ENCODE data around the gene USP36.

USP36 gene

DNA sequence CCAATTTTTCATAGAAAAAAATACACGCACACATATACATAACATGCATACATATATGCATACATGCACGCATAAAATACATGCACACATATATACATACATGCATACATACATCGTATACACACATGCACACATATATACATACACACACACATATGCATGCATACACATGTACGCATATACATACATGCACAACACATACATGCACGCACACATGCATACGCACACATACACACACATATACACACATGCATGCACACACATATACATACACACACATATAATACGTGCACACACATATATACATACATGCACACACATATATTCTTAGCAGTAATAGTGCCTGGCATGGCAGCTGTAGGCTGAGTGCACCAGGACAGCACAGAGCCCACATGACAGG lies 24.9 kb downstream of the USP36 start:
- no peak for DNase-seq (ENCODE audit: low spot score)

DNA sequence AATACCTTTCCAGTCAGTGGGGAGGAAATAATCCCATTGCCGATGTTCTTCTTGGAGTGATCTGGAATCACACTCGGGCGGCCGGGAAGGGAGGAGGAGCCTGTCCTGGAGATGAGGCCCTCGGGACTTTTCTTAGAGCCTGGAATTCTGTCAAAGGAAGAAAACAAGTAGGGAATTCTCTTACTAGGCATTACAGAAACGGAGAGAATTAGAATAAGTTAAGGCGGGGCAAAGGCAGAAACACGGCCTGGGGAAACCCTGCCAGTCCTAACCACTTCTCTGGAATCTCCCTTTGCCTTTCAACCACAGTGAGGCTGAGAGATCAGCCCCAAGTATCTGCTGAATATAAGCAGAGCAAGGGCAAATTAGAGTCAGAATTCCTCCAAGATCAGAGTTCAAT lies 27.8 kb downstream of the USP36 start:
- DNase-seq (ENCODE audit: low spot score) = no peak

DNA sequence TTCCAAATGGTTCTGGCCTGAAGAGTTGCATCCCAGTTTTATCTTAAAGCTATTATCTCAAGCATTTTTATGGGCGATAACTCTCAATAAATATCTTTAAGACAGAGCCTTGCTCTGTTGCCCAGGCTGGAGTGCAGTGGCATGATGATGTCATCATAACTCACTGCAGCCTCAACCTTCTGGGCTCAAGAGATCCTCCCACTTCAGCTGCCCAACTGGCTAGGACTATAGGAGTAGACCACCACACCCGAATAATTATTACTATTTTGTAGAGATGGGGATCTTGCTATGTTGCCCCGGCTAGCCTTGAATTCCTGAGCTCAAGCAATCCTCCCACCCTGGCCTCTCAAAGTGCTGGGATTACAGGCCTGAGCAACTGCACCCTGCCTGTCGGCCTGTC lies 32.5 kb downstream of the USP36 start:
- no peak for DNase-seq (ENCODE audit: low spot score)

DNA sequence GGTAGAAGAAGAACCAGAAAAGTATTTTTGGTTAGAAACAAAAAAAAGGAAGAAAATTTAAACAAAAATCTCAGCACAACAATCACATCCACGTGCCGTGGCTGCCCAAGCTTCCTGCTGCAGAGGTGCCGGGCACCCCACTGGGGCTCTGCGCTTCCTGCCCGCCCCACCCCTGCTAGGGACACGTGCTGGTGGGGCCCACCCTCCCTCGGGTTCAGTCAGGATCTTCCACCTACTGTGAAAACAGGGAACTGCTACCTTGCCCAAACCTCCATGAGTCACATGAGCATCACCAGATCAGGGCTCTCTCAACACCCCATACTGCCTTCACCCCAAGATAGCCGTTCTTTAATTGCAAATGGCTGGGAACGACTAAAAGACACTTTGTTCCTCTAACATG lies 34.2 kb downstream of the USP36 start:
- no peak for DNase-seq (ENCODE audit: low spot score)

DNA sequence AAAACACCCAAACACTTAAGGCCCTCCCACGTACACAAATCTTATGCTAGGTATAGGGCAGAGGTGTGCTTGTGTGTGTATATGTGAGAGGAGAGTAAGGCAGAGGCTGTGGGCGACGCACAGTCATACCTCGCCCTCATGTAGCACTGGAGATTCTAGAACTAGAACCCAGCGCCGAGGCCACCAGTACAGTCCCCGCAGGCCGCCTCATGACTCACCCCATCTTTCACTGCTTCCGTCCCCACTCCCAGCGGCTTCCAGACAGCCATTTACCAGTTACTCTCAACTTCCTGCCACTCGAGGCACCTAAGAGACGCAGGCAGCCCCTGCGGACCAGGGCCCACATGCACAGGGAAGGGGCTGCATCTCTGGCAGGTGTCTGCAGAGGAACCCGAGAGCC lies 35.3 kb downstream of the USP36 start:
- no peak for DNase-seq (ENCODE audit: low spot score)

DNA sequence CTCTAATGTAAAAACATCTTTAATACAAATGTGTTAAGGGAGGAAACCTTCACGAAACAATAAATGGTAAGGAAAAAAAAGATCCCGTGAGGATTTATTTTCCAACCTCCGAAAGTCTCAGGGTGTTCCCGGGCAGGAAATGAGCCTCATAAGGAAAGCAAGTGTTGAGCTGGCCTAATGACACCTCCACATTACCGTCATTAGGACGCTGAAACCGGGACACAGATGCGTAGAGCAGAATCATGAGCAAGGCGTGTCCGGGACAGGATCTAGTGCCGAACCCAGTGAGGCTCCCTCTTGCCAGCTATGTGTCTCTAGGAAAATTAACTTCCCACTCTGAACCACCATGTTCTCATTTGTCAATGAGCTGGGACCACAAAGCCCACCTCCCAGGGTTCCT lies 35.8 kb downstream of the USP36 start:
- DNase-seq (ENCODE audit: low spot score) = no peak

DNA sequence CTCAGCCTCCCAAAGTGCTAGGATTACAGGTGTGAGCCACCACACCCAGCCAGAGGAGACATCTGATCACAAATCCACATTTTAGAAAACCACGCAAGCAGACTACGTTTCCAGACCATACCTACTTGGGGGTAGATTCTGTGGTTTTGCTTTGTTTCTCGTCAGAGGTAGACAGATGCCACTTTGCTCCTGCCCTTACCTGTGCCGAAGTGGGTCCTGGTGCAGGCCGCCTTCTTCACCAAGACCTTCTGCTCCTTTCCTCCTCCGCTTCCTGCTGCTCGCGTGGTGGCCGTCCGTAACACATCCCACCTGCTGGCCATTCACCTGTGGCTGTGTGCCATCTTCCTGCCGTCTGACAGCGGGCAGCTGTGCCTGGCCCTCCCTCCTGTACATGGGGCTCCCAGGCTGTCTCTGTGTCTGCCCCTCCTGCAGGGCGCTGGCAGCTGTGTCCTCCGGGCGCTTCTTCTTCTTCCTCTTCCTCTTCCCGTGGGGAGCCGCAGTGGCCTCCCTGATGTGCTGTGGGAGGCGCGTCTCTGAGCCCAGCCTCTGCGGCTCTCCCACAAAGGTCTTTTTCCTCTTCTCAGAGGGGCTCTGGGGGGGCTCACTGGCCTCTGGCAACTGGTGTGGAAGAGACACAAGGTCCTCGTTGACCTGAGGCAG lies 37.3 kb downstream of the USP36 start:
- no peak for DNase-seq (ENCODE audit: low spot score)

DNA sequence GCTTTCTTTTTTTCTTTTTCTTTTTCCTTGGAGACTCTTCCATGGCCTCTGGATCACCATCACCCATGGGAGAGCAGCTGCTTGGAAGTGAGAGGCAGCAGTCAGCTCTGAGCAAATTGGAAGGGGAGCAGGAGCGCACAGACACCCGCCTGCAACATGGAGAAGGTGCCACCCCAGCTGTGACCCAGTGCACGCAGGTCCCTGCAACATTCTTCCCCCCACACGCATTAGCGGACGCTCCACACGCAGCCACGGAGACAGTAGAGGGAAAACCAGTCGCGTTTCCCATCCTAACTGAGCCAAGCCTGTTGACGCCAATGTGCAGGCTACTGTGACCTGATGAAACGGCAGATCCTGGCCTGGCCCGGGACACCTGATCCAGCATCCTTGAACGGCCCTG lies 38.2 kb downstream of the USP36 start:
- DNase-seq (ENCODE audit: low spot score) = no peak

DNA sequence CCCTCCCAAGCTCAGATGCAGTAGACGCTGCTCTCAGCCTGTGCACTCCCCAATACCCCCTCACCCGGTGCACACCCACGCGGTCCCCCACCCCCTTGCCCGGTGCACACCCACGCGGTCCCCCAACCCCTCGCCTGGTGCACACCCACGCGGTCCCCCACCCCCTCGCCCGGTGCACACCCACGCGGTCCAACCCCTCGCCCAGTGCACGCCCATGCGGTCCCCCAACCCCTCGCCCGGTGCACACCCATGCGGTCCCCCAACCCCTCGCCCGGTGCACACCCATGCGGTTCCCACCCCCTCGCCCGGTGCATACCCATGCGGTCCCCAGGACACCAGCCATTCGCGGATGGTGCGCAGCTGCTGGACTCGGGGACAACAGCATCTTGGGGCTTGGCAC lies 38.6 kb downstream of the USP36 start:
- DNase-seq (ENCODE audit: low spot score) = no peak

DNA sequence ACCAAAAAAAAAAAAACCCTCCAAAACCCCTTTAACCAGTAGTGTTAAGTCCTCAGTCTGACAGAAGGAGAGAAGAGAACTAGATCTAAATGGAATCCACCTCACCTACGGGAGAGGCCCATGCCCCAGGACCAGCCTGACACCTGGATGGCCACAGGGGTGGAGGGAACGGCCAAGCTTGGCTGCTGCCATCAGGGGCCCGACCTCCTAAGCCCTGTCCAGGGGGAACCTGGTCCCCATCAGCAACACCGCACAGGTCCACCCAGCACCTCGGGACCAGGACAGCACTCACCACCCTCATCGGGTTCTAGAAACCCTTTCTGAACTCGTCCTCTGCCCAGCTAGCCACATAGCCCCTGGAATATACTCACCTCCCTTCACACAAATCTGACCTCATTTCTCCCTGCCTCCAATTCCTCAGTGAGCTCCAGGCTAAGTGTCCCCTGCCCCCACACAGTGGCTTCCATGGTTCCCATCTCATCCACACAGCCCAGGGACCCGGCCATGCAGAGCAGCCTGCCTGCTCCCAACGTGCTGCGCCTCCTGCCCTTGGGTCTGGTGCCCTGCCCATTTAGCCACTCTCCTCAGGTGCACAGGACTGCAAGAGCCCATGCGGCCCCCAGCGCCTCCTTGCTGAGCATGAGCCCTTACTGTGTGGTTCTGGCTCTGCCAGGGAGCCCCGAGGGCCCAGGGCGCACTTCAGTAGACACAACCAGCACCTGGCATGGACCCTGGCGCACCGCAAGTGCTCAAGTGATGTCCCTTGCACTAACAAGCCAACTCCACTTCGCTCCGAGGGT lies 40.3 kb downstream of the USP36 start:
- DNase-seq (ENCODE audit: low spot score) = no peak

DNA sequence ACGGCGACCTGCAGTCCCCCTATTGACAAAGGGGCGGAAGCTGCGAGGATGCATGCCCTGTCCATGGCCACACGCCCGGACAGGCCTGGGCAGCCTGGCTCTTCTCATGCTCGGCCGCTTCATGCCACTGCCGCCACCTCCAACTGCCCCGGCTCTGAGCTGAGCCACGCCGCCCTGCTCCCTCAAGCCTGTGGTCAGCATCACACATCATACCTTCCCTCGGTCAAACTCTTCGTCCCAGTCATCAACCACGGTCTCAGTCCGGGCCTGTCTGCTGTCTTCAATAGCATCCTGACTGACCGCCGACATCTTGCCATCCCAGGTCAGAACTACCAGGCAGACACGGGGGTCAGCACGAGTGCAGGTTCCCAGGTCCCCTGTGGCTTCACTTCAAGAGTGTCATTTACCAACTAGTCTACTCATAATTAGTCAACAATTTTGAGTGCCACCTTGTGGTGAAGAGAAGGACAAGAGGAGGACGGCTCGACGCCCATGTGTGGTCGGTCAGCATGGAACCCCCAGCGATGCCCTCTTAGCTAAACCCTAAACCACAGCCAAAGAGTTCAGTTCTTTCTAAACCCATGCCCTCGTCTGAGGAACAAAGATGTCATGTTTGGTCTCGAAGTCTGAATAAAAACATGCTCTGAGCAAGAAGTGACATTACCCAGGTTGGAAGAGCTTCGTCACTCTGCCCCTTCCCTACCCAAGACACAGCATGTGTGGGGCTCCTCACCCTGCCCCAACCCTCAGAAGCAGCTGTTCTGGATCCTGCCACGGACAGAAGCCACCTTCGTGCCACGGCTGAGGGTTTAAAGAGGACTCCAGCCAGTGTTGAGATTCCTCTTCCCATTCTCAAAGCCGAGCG lies 41.7 kb downstream of the USP36 start:
- no peak for DNase-seq (ENCODE audit: low spot score)

DNA sequence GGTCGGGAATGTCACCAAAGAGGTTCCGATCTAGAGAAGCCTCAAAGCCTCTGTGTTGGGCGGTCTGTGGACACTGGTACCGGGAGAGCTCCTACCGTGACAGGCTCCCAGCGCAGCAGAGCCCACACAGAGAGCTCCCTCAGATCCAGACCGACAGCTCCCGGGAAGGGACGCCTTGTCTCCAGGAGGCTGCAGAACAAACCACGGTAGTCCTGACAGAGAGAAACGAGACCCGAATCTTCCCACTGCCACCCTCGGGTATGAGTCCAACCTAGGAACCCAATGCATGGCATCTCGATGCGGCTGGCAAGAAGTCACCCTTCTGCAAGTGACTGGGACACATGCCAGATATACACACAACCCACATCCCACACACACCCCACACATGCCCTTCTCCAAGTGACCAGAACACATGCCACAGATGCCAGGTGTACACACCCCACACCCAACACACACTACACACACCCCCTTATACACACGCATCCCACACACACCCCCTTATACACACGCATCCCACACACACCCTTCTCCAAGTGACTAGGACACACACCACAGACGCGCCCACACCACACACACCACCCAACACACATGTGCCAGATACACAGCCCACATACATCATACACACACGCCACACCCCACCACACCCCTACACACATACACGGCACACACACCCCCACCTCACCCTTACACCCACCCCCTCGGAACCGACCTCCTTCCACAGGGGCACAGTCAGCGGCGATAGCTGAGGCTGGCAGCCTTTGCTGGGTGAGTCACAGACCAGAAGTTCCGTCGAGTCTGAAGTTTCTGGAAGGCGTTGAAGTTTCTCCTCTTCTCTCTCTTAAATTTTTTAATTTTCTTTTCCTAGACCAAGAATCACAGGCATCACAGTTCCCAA lies 42.7 kb downstream of the USP36 start:
- DNase-seq (ENCODE audit: low spot score) = no peak

DNA sequence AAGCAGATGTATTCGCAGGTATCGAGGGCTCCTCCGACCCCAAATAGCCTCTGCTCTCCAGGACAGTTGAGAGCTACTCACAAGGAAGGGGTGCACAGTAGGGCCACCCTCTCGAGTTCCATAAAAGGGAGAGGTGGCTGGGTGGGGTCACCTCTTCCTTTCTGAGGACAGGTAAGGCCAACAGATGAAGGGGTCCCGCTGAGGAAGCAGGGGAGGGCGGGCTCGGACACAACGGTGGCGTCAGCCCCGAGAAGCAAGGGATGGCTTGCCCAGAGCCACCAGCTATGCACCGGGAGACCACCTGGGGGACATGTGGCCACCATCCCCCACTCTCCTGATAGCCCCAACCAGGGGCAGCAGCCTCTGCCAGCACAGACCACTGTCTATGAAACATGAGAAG lies 43.4 kb downstream of the USP36 start:
- no peak for DNase-seq (ENCODE audit: low spot score)

DNA sequence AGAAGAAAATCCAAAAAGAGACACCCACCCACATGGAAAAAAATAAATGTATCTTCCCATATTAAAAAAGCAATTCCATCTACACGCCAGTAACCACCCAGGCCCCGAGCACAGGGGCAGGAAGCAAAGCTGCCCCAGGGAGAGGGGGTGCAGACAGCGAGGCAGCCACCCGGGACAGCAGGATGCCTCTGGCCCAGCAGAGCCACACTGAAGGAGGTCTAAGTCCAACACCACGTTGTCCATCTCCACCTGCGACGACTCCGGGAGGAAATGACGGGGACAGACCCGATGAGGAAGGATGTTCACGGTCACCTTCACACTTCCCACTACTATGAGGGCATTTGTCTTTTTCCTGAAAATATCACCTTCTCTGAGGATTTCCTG lies 44.1 kb downstream of the USP36 start:
- no peak for DNase-seq (ENCODE audit: low spot score)

DNA sequence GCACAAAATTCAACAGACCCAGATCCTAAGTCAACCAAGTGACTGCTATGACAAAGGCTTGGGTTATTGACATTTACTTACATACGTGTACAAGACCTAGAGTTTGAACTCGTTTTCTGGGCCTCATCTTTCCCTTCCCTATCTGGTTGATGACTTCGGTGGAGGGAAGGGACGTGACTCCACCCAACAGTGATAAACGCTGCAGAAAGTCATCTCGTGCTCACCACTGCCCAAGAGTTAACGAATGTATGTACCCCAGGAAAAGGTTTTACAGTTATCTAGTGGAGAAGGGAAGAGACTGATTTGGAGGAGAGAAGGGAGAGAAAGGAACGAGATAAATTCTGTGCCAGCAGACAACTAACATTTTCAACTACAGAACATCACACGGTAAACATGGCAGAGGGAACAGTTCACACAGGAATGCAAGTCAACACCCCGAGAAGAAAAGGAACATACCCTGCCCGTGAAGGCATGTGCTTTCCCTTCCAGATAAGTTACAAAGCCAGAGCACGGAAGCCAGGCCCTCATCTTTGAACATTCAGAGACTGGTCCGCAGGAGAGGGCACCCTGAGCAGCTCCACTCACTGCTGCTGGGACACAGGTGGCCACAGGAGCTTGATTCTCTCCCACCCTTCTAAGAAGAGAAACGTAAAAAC lies 44.6 kb downstream of the USP36 start:
- DNase-seq (ENCODE audit: low spot score) = no peak

DNA sequence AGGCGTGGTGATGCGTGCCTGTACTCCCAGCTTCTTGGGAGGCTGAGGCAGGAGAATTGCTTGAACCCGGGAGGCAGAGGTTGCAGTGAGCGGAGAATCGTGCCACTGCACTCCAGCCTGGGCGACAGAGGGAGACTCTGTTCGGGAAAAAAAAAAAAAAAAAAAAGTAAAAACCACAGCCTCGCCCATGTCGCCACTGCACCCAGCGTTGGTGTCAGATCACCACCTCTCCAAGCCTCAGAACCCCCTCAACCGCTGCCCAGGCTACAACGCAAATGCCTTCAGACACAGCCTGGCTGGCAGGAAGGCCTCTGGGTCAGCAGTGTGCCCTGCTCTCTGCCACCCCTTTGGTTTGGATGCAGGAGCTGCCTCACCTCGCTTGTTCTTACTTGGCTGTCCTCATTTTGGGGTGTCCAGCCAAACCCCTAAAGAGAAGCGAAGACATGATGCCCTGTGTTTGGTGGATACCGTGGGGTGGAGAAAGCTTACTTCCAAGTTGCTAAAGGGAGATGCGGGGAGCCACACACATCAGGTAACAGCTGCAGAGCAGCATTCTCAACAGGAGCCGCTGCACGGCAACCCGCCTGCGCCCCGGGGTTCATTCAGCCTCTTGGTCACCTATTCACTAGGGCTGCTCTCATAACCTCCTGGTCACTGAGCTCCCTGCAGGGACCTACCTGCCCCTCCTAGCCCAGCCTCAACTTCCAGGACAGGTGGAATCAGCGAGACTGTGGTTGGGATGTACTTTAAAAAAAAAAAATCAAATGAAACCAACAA lies 45.6 kb downstream of the USP36 start:
- DNase-seq (ENCODE audit: low spot score) = no peak

DNA sequence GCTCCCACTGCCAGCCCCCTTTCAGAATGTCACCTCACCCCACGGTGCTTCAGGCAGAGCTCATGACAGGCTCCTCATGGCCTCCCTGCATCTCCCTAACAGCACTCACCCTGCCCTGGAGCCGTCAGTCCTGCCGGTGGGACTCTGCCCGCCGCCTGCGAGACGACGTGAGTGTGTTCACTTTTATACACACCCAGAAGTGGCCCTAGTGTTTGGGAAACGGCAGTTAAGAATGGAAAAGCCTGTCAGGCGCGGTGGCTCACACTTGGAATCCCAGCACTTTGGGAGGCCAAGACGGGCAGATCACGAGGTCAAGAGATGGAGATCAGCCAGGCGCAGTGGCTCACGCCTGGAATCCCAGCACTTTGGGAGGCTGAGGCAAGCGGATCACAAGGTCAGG lies 46.2 kb downstream of the USP36 start:
- no peak for DNase-seq (ENCODE audit: low spot score)

DNA sequence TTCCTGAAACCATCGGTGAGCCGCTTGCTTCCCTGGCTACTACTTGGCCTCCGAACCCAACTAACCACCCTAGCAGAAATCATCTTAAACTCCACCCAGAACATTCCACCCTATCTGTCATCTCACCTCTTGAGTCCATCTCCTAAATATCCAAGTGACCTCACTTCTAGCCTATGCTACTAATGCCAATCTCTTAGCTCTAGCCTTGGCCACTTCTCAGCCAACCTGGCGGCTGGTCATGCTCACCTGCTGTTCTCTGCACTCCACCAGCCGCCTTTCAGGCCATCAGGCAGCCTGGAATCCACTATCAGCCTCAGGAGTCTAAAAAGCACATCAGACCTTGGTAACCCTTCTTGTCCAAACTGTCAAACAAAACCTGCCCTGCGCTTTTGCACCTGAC lies 46.6 kb downstream of the USP36 start:
- no peak for DNase-seq (ENCODE audit: low spot score)

DNA sequence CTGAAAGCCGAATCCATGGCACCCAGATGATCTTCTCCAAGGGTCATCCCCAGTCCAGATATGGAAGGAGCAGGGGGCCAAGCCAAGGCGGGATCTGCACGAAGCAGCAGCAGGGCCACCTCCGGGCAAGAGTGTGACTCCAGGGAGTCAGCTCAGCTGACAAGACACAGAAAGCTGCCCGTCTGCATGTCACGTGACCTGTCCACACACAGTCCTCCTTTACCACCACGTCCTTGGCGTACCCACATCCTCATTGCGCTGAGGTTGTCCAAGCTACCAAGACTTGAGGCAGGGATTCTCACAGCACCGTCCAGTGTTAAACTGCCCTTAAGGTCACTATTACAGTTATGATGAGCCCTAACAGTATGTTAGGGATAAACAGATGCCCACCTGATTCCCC lies 47.2 kb downstream of the USP36 start:
- DNase-seq (ENCODE audit: low spot score) = no peak

DNA sequence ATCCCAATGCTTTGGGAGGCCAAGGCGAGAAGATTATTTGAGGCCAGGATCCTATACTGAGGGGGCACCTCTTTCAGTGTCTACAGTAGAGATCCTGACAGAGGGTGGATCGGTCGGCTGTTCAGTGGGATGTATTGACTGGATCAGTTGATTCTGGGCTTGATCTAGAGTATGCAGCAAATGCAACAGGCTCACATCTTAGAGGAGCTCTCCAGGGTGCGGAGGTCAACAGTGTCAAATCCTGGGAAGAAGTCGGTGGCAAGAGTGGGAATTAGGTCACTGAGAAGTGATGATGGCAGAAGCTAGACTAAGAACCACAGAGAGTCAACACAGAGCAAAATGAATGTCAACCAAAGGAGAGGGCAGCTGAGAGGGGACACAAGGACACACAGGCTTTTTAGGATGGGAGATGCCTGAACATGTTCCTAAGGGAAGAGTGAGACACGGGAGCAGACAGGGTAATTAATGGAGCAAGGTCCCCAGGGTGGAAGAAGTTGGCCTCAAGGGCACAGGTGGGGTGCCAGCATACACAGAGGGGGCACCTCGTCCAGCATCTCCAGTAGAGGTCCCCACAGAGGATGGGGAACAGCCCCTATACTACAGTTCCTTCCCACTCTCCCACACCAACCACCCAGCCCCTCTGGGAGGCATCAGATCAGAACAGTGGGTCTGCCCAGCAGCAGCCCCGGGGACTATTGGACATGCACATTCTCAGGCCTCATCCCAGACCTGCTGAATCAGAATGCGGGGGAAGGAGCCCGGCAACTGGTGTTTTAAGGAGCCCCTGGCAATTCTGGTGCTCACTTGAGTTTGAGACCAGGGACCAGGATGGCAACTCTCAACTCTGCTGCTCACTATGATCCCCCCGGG lies 48.5 kb downstream of the USP36 start:
- no peak for DNase-seq (ENCODE audit: low spot score)
